ENCODE results near the gene CRYGN.
A peak's percentile ranks its signal among the peaks of the same experiment; 100 is the strongest.

Gene CRYGN

GRCh38 chr7:151382079-151382885, 57.7 kb downstream of the CRYGN start:
- Histone ChIP-seq H3K4me1 (ENCODE audit: control insufficient read depth in 5 of 5, insufficient read depth in 5 of 5, low read length in 5 of 5) (peaks cover 0 to 29% (median 17%) of the 10 kb centered on the region in 5 donors), H3K4me3 (ENCODE audit: low read depth in 1 of 5, low read length in 5 of 5) (peak overlapping the region in 2 of 5 donors; percentile 16 to 47), H3K27me3 (ENCODE audit: control insufficient read depth in 5 of 5, insufficient read depth in 4 of 5, low read length in 5 of 5) (peaks cover 4 to 17% (median 13%) of the 10 kb centered on the region in 5 donors), H3K27ac (ENCODE audit: low read depth, low read length) (no peak overlapping the region), H3K9ac (ENCODE audit: low read length in 5 of 5) (no peak overlapping the region), H3K36me3 (ENCODE audit: control insufficient read depth in 5 of 5, insufficient read depth in 5 of 5, low read length in 5 of 5) (peaks cover 0 to 26% (median 20%) of the 10 kb centered on the region in 5 donors), H3K9me3 (ENCODE audit: control insufficient read depth in 5 of 5, low read length in 5 of 5) (peaks cover 0 to 7% (median 0%) of the 10 kb centered on the region in 5 donors)

- no peak overlapping the region for H3K27ac ChIP-seq (ENCODE audit: low read depth, low read length)
- peaks cover 0 to 7% (median 0%) of the 10 kb centered on the region in 5 donors for H3K9me3 ChIP-seq (ENCODE audit: control insufficient read depth in 5 of 5, low read length in 5 of 5)
- peaks cover 4 to 17% (median 13%) of the 10 kb centered on the region in 5 donors for H3K27me3 ChIP-seq (ENCODE audit: control insufficient read depth in 5 of 5, insufficient read depth in 4 of 5, low read length in 5 of 5)
- peak overlapping the region in 2 of 5 donors; percentile 16 to 47 for H3K4me3 ChIP-seq (ENCODE audit: low read depth in 1 of 5, low read length in 5 of 5)
- H3K9ac ChIP-seq (ENCODE audit: low read length in 5 of 5), result peak overlapping the region in 1 of 5 donors; percentile 11
- peaks cover 3 to 34% (median 27%) of the 10 kb centered on the region in 5 donors for H3K36me3 ChIP-seq (ENCODE audit: control insufficient read depth in 5 of 5, insufficient read depth in 5 of 5, low read length in 5 of 5)
- H3K4me1 ChIP-seq (ENCODE audit: control insufficient read depth in 5 of 5, insufficient read depth in 5 of 5, low read length in 5 of 5), result peaks cover 0 to 22% (median 13%) of the 10 kb centered on the region in 5 donors
These were observed 58.4 kb downstream of the CRYGN start for GRCh38 chr7:151381348-151382078.

GRCh38 chr7:151381098-151381347, 58.9 kb downstream of the CRYGN start:
- H3K27ac ChIP-seq (ENCODE audit: low read depth, low read length), result no peak overlapping the region
- peak overlapping the region in 1 of 5 donors; percentile 47 for H3K4me3 ChIP-seq (ENCODE audit: low read depth in 1 of 5, low read length in 5 of 5)

GRCh38 chr7:151380199-151381097, 59.5 kb downstream of the CRYGN start:
- Histone ChIP-seq H3K4me3 (ENCODE audit: low read depth in 1 of 5, low read length in 5 of 5) (no peak overlapping the region), H3K4me1 (ENCODE audit: control insufficient read depth in 5 of 5, insufficient read depth in 5 of 5, low read length in 5 of 5) (peaks cover 0 to 15% (median 13%) of the 10 kb centered on the region in 5 donors), H3K36me3 (ENCODE audit: control insufficient read depth in 5 of 5, insufficient read depth in 5 of 5, low read length in 5 of 5) (peaks cover 3 to 44% (median 38%) of the 10 kb centered on the region in 5 donors)

More at GRCh38 chr7:151381098-151381347, 58.9 kb downstream of the CRYGN start:
- Histone ChIP-seq H3K36me3 (ENCODE audit: control insufficient read depth in 5 of 5, insufficient read depth in 5 of 5, low read length in 5 of 5) (peaks cover 3 to 39% (median 32%) of the 10 kb centered on the region in 5 donors), H3K9me3 (ENCODE audit: control insufficient read depth in 5 of 5, low read length in 5 of 5) (peaks cover 0 to 7% (median 0%) of the 10 kb centered on the region in 5 donors), H3K4me1 (ENCODE audit: control insufficient read depth in 5 of 5, insufficient read depth in 5 of 5, low read length in 5 of 5) (peaks cover 0 to 17% (median 13%) of the 10 kb centered on the region in 5 donors), H3K27me3 (ENCODE audit: control insufficient read depth in 5 of 5, insufficient read depth in 4 of 5, low read length in 5 of 5) (peaks cover 4 to 17% (median 13%) of the 10 kb centered on the region in 5 donors), H3K9ac (ENCODE audit: low read length in 5 of 5) (peak overlapping the region in 1 of 5 donors; percentile 11)

GRCh38 chr7:151379534-151380198, 60.3 kb downstream of the CRYGN start:
- peaks cover 3 to 48% (median 42%) of the 10 kb centered on the region in 5 donors for H3K36me3 ChIP-seq (ENCODE audit: control insufficient read depth in 5 of 5, insufficient read depth in 5 of 5, low read length in 5 of 5)

More at GRCh38 chr7:151380199-151381097, 59.5 kb downstream of the CRYGN start:
- Histone ChIP-seq H3K27ac (ENCODE audit: low read depth, low read length) (no peak overlapping the region), H3K27me3 (ENCODE audit: control insufficient read depth in 5 of 5, insufficient read depth in 4 of 5, low read length in 5 of 5) (peaks cover 4 to 17% (median 13%) of the 10 kb centered on the region in 5 donors), H3K9me3 (ENCODE audit: control insufficient read depth in 5 of 5, low read length in 5 of 5) (peaks cover 0 to 7% (median 0%) of the 10 kb centered on the region in 5 donors), H3K9ac (ENCODE audit: low read length in 5 of 5) (no peak overlapping the region)

GRCh38 chr7:151379193-151379520, 60.8 kb downstream of the CRYGN start:
- Histone ChIP-seq H3K9me3 (ENCODE audit: control insufficient read depth in 5 of 5, low read length in 5 of 5) (no peaks in the 10 kb centered on the region), H3K4me3 (ENCODE audit: low read depth in 1 of 5, low read length in 5 of 5) (no peak overlapping the region), H3K27me3 (ENCODE audit: control insufficient read depth in 5 of 5, insufficient read depth in 4 of 5, low read length in 5 of 5) (peaks cover 4 to 17% (median 12%) of the 10 kb centered on the region in 5 donors), H3K4me1 (ENCODE audit: control insufficient read depth in 5 of 5, insufficient read depth in 5 of 5, low read length in 5 of 5) (peaks cover 0 to 15% (median 13%) of the 10 kb centered on the region in 5 donors), H3K27ac (ENCODE audit: low read depth, low read length) (no peak overlapping the region), H3K36me3 (ENCODE audit: control insufficient read depth in 5 of 5, insufficient read depth in 5 of 5, low read length in 5 of 5) (peaks cover 3 to 53% (median 47%) of the 10 kb centered on the region in 5 donors), H3K9ac (ENCODE audit: low read length in 5 of 5) (no peak overlapping the region)

More at GRCh38 chr7:151379534-151380198, 60.3 kb downstream of the CRYGN start:
- Histone ChIP-seq H3K27ac (ENCODE audit: low read depth, low read length) (no peak overlapping the region), H3K27me3 (ENCODE audit: control insufficient read depth in 5 of 5, insufficient read depth in 4 of 5, low read length in 5 of 5) (peaks cover 4 to 17% (median 13%) of the 10 kb centered on the region in 5 donors), H3K4me1 (ENCODE audit: control insufficient read depth in 5 of 5, insufficient read depth in 5 of 5, low read length in 5 of 5) (peaks cover 0 to 15% (median 13%) of the 10 kb centered on the region in 5 donors), H3K4me3 (ENCODE audit: low read depth in 1 of 5, low read length in 5 of 5) (no peak overlapping the region), H3K9ac (ENCODE audit: low read length in 5 of 5) (no peak overlapping the region), H3K9me3 (ENCODE audit: control insufficient read depth in 5 of 5, low read length in 5 of 5) (peaks cover 0 to 4% (median 0%) of the 10 kb centered on the region in 5 donors)
